Pancreas (tissue), 10 donors: Measurements from ENCODE around the gene PCDH1. TPM values are rescaled to one million over a fixed set of nuclear protein-coding genes. Genes with fewer than 3 reads are reported as not detected.

Experiments used
- ATAC-seq, 4 donors: fragments of 200-7000 bp; cut with Tn5 transposase; one replicate each; pipeline versions ENCODE4 v1.8.0 to v1.9.1; 2020; ENCODE audit warnings: mild to moderate bottlenecking in 4 of 4, moderate library complexity in 4 of 4
- DNase-seq, 6 donors: peaks; one replicate each; pipeline ENCODE4 v3.0.0-alpha.2; 2020
- FAIRE-seq: peaks from 2 replicates; lab custom pipeline; 2012; peaks lifted over from hg19 to GRCh38; lab: Jason Lieb, UNC
- H3K27ac ChIP-seq, 4 donors: fragments of 200-600 bp; sonication (generic); 1 replicate in 3 of 4; 2 replicates in 1 of 4; pipeline versions ENCODE4 v1.5.0 to v1.8.0; 2020
- H3K27me3 ChIP-seq, 4 donors: fragments of 200-600 bp; one replicate each; pipeline ENCODE4 v1.8.0; 2021
- H3K36me3 ChIP-seq, 3 donors: fragments of 200-600 bp; sonication (generic) in 1 of 3; one replicate each; pipeline versions ENCODE4 v1.5.0 to v1.8.0; 2020 to 2021
- H3K4me1 ChIP-seq, 3 donors: fragments of 200-600 bp; one replicate each; pipeline ENCODE4 v1.8.0; 2021
- H3K4me3 ChIP-seq, 4 donors: fragments of 200-600 bp; sonication (generic) in 2 of 4; one replicate each; pipeline versions ENCODE4 v1.5.0 to v1.8.0; 2020 to 2021
- H3K9me3 ChIP-seq, 4 donors: fragments of 200-600 bp; one replicate each; pipeline ENCODE4 v1.8.0; 2021
- WGBS, 2 donors: extraction: QIAGEN DNeasy Blood & Tissue Kit; methylation state at CpG; one replicate each; pipeline ENCODE4 v1.1.7; 2013; 5-methylcytosine and 5-hydroxymethylcytosine counted together
- intact Hi-C, 3 donors: fragments of 100-400 bp; cut with DNase I; formaldehyde crosslinking; loops; one replicate each; pipeline versions ENCODE4 v1.11.1 to v1.14.2; 2022
- polyA plus RNA-seq, 2 donors: library from polyadenylated mRNA; stranded (reverse); fragments of 200-250 nt; gene quantifications; one replicate each; pipeline ENCODE4 v1.2.3, GENCODE V29; 2013
- total RNA-seq, 6 donors: library from RNA; stranded (reverse); fragmentation: NEBNext Ultra II Directional in 4 of 6; extraction: Animal tissue kit (Norgen Biotek cat#: 25700) in 4 of 6; gene quantifications; one replicate each; pipeline versions ENCODE4 v1.2.1 to v1.2.4, GENCODE V29; 2021 to 2023
- TF ChIP-seq, protein P1 (sequence below), 4 donors: fragments of 200-600 bp; sonication (generic) in 3 of 4; IDR thresholded peaks; one replicate each; pipeline versions ENCODE4 v1.5.0 to v1.8.0; 2021; ENCODE audit warnings: antibody characterized with exemption in 4 of 4
- donor health status: healthy with polysubstance abuse.
- donor health status: DM: no; HTN: no; CAD: no; lungs with moderate emphysema.
- donor health status: DM: no; HTN: no; CAD: no.
- donor health status: control.
- donor health status: control.
- donor health status: Bipolar disorder and iron deficiency.
- donor health status: DM: yes; HTN: yes; CAD: no.
- donor health status: DM: no; HTN: no; CAD: no.
- donor health status: DM: no; HTN: no; CAD: no.
- donor health status: DM: yes; HTN: yes; CAD: no.

Gene PCDH1
- total and polyA plus RNA-seq, 8 donors, result 6.8 to 30.7 (median 13.4) TPM

DNA sequence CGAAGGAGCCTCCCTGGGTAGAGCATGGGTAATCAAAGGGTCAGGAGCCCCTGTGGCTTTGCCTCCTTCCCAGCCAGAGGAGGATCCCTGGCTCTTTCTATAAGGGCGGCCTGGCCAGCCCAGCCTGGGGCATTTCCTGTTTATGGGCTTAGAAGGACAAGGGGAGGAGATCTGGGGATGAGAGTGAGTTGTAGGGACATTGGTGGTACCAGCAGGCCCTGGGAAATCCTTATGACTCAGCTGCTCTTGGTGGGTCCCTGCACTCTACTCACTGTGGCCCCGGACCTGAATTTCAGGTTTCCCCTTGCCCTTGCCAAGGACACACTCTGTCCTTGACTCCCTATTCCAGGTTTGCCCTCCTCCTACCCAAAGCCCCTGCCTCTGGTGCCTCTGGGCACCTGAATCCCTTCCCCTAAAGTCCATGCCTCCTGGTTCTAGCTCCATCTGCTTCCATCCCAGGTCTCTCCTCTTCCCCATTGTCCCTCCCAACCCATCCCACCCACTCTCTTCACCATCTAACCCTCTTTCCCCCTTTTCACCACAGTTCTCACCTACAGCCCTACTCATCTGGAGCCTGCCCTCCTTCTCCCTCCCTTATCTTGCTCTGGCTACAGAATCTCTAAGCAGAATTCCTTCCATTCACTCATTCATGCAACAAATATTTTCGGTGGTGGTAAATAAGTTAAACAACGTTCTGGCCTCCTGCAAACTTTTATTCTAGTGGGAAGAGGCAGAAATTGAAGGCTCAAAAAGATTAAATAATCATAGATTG is 34.9 kb downstream of the PCDH1 start:
- intact Hi-C loops, result no loop called here
- ATAC-seq (peak in 2 of 4 donors; percentile 9 to 13), DNase-seq (peak in 1 of 6 donors; percentile 20), FAIRE-seq (no peak)
- H3K4me1 ChIP-seq, result peaks cover 12 to 40% (median 21%) of the 10 kb centered on the region in 3 donors
- WGBS, 2 donors, result 48 to 56% methylated on average over 5 of the region's 5 CpGs
- no peak overlapping the region for H3K4me3 ChIP-seq
- no peaks in the 10 kb centered on the region for H3K27me3 ChIP-seq
- H3K36me3 ChIP-seq, result no peaks in the 10 kb centered on the region
- TF ChIP-seq, protein P1, sequence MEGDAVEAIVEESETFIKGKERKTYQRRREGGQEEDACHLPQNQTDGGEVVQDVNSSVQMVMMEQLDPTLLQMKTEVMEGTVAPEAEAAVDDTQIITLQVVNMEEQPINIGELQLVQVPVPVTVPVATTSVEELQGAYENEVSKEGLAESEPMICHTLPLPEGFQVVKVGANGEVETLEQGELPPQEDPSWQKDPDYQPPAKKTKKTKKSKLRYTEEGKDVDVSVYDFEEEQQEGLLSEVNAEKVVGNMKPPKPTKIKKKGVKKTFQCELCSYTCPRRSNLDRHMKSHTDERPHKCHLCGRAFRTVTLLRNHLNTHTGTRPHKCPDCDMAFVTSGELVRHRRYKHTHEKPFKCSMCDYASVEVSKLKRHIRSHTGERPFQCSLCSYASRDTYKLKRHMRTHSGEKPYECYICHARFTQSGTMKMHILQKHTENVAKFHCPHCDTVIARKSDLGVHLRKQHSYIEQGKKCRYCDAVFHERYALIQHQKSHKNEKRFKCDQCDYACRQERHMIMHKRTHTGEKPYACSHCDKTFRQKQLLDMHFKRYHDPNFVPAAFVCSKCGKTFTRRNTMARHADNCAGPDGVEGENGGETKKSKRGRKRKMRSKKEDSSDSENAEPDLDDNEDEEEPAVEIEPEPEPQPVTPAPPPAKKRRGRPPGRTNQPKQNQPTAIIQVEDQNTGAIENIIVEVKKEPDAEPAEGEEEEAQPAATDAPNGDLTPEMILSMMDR (IDR thresholded peaks at IDR 0.05), result no peak
- peak overlapping the region in 2 of 4 donors; percentile 33 to 51 for H3K27ac ChIP-seq
- H3K9me3 ChIP-seq, result no peaks in the 10 kb centered on the region

- peak overlapping the region; percentile 33 to 72 (median 50) for H3K27ac ChIP-seq
- intact Hi-C loops, result no loop called here
- ATAC-seq, result peak; percentile 72 to 90 (median 86)
- H3K4me3 ChIP-seq, result no peak overlapping the region
- no peaks in the 10 kb centered on the region for H3K27me3 ChIP-seq
- peaks cover 12 to 32% (median 17%) of the 10 kb centered on the region in 3 donors for H3K4me1 ChIP-seq
- FAIRE-seq, result no peak
- TF ChIP-seq, protein P1 (IDR thresholded peaks at IDR 0.05), result no peak
- no peaks in the 10 kb centered on the region for H3K36me3 ChIP-seq
- peak; percentile 71 to 90 (median 82) for DNase-seq
- WGBS, 2 donors, result 5 to 6% methylated on average over 13 to 14 of the region's 14 CpGs
- H3K9me3 ChIP-seq, result no peaks in the 10 kb centered on the region
Measured at GRCh38 chr5:141841378-141842180, 36.6 kb downstream of the PCDH1 start.

DNA sequence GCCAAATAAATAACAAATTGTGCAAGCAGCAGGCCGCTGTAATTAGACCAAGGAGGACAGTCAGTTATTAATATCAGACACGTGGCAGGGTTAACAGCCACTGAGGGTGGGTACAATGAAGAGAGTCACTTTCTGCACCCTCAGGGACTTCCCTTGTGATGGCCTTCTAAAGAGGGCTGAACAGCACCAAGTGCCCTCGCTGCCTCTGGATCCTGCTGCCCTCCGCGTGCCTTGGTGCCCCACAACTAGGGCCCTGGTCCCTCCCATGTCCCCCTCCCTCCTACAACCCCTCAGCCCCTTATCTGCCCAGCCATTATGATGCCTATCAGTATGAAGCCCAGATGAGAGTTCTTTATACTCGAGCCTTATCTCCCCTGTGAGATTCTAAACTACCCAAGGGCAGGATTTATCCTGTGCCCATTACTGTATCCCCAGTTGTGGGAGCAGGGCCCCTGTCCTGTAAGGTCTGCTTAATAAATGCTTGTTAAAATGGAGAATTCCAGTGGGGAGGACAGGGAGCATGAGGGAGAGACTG is 37.3 kb downstream of the PCDH1 start:
- peak overlapping the region; percentile 33 to 72 (median 50) for H3K27ac ChIP-seq
- ATAC-seq (no peak), DNase-seq (no peak), FAIRE-seq (no peak)
- WGBS, 2 donors, result 63 to 64% methylated on average over 6 of the region's 6 CpGs
- TF ChIP-seq, protein P1 (IDR thresholded peaks at IDR 0.05), result no peak
- H3K4me3 ChIP-seq, result no peak overlapping the region
- no peaks in the 10 kb centered on the region for H3K9me3 ChIP-seq
- no peaks in the 10 kb centered on the region for H3K27me3 ChIP-seq
- intact Hi-C loops, result no loop called here
- H3K36me3 ChIP-seq, result no peaks in the 10 kb centered on the region
- H3K4me1 ChIP-seq, result peaks cover 12 to 31% (median 17%) of the 10 kb centered on the region in 3 donors

DNA sequence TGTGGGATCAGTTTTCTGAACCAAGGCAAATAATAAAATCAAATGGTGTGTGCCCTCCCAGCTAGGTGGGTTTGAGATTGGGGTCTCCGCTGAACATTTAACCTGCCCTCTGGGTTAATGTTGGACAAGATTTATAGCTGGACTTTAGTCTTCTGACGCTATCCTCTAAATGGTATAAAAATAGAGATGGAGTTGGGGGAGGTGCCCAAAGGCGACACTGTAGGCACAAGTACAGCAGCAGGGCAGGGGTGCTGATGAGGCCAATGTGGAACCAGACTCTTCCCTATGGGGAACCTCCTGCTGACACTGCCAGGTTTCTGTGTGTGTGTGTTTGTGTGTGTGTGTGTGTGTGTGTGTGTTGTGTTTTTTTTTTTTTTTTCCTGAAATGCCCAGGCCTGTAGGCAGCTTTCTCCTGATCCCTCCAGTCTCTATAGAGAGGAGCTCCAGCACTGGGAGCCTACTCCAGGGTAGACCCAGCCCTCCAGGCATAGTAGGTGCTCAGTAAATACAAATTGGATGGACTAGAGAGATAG is 37.9 kb downstream of the PCDH1 start:
- H3K27ac ChIP-seq, result no peak overlapping the region
- intact Hi-C loops, result no loop called here
- WGBS, 2 donors, result 87 to 93% methylated on average over 3 of the region's 3 CpGs
- H3K36me3 ChIP-seq, result no peaks in the 10 kb centered on the region
- H3K9me3 ChIP-seq, result no peaks in the 10 kb centered on the region
- no peak for DNase-seq
- FAIRE-seq, result no peak
- no peak overlapping the region for H3K4me3 ChIP-seq
- no peaks in the 10 kb centered on the region for H3K27me3 ChIP-seq
- TF ChIP-seq, protein P1 (IDR thresholded peaks at IDR 0.05), result no peak
- ATAC-seq, result no peak
- peaks cover 12 to 29% (median 17%) of the 10 kb centered on the region in 3 donors for H3K4me1 ChIP-seq
